Islet precursor cell (in vitro differentiated cells): ENCODE data around the gene UBE2D4.
A peak's percentile ranks its signal among the peaks of the same experiment; 100 is the strongest.
"Not testable (repeated sequence)": the region's sequence is repeated elsewhere in the genome, so short reads cannot be mapped to it uniquely, and the experiment has no call there.

Source experiments
- DNase-seq: peaks from one replicate; pipeline ENCODE4 v3.0.0-alpha.2; 2018

Gene UBE2D4

DNA sequence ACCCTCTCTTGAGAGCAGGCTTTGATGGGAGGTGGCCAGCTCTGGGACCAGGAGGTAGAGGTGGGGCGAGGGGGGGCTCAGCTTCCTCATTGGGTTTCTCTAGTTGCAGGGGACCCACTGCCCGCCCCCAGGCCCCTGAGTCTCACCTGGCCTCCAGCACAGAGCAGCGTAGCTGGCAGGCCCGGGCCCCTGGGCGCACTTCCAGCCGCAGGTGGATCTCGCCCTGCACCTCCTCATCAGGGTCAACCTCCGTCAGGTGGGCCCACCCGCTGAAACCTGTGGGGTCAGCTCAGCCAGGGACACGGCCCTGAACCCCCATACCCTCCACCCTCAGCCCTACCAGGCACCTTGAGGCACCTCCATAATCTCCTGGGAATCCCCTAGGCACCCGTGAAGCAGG is 43.4 kb downstream of the UBE2D4 start:
- not testable (repeated sequence) for DNase-seq

DNA sequence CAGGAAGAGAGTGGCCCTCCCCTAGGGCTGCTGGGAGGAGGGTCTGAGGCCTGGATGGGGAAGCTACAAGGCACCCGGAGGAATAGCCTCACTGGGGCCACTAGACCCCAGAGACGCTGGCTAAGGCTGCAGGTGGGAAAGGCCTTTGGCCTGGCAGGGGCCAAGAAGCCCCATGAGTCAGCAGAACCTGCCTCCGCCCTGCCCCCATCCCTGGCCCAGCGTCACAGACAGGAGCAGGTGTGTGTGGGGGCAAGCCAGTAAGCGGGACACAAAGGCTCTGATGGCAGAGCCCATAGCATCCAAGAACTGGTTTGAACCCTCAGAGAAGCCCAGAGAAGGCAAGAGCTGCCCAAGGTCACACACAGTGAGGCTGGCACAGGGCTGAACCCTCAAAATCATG is 44.5 kb downstream of the UBE2D4 start:
- not testable (repeated sequence) for DNase-seq

DNA sequence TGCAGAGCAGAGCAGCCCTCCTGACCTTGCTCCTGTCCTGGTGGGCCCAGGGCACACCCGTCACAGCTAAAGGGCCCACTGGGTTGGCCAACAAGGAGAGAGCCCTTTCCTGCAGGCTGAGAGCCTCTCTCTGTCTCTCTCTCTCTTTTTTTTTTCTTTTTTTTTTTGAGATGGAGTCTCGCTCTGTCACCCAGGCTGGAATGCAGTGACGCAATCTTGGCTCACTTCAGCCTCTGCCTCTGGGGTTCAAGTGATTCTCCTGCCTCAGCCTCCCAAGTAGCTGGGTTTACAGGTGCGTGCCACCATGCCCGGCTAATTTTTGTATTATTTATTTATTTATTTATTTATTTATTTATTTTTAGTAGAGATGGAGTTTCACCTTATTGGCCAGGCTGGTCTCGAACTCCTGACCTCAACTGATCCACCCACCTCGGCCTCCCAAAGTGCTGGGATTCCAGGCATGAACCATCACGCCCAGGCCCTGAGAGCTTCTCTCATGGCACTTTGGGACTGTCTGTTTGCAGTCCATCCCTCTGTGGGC is 47.9 kb downstream of the UBE2D4 start:
- DNase-seq: not testable (repeated sequence)

DNA sequence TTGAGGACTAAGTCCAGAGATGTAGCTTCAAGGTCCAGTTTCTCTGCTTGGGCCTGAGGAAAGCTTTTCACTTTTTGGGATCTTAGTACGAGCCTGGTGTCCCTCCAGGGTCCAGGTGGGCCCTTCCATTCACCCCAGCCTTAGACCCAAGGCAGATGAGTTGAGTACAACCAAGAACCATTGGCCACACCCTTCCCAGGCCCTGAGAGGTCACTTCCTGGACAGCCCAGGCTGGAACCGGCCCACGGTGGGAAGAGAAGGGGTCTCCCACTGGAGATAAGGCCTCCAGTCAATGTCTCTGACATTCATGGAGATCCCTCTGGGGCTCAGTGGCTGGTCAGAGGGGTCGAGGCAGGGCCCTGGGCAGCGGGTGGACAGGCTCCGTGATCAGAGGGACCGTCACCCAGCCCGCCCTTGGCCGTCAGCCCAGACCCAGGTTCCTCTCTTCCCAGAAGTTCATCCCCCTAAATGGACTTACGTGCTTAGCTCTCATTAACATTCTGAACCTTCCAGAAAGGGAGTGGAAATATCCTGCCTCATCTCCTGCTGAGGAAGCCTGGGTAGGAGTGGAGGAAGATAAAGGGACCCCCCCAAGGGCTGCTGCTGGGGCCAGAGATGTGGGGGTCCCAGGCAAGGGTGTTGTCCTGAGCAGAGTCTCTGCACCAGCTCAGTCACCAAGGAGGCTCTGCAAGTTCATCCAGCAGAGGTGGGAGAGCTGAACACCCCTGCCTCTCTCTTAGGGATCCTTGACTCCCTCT is 48.7 kb downstream of the UBE2D4 start:
- DNase-seq: not testable (repeated sequence)

DNA sequence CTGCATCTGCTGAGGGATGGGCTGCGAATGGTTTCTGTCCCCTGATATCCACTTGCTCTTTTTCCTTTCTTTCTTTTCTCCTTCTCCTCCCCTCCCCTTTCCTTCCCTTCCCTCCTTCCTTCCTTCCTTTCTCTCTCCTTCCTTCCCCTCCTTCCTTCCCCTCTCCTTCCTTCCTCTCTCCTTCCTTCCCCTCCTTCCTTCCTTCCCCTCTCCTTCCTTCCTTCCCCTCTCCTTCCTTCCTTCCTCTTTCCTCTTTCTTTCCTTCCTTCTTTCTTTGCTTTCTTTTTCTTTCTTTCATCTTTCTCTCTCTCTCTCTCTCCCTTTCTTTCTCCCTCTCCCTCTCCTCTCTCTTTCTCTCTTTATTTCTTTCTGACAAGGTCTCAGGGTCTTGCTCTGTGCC is 51.3 kb downstream of the UBE2D4 start:
- DNase-seq: no peak

DNA sequence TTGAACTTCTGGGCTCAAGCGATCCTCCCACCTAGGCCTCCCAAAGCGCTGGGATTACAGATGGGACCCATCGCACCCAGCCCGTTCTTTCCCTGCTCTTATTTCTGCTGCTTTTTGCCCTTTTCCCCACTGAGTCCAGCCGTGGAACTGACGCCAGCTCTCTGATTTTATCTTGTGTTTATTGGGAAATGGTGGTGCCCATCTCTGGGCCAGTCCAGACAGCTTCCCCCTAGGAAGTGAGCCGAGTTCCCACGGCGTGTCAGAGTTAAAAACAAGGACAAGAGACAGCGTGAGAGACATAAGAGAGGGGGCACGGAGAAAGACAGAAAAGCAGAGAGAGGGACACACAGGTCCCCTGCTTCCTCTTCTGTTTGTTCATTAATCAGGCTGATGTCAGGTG is 51.9 kb downstream of the UBE2D4 start:
- DNase-seq: not testable (repeated sequence)

DNA sequence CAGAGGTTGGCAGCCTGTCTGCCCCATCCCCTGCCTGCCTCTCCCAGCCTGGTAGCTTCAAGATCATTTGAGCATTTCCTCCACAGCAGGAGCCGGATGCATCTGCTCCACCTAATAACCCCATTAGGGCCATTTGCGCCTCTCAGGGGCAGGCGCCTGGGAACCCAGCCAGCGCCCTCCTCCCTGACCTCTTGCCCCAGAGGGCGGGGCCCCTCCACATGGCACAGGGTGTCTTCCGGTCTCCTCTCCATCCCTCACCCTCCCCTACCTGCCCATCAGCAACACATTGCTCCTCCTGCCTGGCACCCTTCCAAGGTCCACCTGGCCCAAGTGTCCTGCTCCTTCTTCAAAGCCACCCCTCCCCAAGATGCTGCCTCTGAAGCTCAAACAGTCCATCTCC is 56.6 kb downstream of the UBE2D4 start:
- DNase-seq: not testable (repeated sequence)

DNA sequence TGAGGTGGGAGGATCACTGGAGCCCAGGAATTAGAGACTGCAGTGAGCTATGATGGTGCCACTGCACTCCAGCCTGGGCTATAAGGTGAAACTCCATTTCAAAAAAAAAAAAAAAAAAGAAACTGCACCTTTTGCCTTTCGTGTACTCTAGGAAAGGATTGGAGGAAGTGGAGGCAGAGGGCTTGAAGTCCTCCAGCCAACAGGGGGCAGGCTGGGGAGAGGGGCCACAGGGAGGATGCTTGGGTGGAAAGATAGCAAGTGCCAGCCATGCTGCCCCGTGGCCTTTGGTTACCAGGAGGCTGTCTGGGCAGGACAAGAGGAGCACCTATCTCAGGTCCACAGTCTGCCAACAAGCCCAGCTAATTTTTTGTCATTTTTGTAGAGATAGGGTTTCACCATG is 57.5 kb downstream of the UBE2D4 start:
- not testable (repeated sequence) for DNase-seq

DNA sequence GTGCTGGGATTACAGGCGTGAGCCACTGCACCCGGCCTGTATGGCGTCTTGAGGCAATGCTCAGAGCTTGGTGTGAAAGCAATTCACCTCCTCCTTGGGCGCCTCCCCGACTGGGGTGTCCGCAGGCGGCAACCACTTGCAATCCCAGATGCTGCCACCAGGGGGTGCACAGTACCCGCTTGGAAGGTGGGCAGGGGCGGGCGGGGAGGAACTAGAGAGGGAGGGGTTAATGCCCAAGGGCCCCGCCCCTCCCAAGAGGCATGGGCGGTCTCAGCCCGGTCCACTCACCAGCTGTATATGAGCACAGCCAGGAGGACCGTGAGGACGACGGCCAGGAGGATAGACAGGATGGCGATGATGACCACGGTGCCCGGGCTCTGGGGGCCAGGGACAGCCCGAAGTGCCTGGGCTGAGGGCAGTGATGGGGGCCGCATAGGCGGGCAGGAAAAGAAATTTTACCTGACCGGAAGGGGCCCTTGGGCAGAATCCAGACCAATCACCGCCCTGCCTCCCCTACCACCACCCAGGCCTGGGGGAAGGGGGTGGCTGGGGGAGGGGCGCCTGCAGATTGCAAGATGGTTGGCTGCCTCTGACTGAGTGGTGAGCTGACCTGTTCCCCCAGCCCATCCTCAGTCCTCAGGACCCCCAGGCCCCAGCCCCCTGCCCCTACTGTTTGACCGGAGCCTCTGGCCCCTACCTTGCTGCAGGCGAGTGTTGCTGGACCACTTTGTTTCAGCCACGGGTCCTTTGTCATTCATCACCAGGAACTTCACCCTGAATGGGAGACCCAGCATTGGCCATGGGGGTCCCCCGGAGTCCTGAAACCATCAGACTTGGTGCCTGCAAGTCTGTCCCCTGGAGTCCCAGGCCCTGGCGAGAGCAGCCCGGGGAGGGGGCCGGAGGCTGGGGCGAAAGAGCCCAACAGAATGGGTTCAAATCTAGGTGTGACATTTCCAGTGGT is 59.9 kb downstream of the UBE2D4 start:
- DNase-seq: peak; percentile 90

DNA sequence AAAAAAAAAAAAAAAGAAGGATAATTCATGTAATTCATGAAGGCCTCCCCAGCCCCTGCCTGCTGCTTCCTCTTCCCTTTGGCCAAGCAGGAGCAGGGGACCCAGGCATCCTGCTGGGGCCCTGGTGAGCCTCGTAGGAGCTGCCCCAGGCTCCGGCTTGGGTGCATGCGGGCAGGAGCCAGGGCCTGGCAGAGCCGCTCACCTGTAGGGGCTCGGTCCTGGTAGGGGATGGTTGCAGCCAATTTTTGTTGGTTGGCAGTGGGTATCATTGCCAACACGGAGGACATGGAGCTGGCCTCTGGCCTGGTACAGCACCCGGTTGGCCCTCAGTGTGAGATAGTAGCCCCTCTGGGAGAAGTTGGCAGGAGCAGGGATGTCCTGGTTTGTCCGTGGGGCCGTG is 61.2 kb downstream of the UBE2D4 start:
- DNase-seq: not testable (repeated sequence)

DNA sequence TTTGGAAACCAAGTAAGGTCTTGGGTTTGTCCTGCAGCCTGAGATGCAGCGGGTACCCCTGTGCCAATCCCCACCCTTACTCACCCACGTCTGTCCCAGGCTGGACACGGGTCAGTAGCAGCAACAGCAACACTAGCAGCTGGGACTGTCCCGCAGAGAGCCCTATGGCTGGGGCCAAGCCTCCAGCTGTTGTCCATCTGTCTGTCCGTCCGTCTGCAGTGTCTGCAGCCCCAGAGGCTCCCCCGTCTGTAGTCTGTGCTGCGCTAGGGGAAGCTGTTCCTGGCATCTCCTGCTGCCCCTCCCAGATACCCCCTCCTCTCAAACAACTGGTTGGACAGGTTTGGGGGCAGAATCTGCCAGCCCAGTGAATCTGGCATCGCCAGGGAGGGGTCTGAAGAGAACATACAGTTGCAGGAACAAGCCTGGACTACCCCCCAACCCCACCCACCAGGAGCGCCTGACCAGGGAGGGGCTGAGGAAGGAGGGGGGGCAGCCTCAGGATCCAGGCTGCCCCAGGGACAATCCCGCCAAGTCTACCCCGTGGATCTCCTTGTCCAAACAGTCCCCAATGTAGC is 63.9 kb downstream of the UBE2D4 start:
- not testable (repeated sequence) for DNase-seq

DNA sequence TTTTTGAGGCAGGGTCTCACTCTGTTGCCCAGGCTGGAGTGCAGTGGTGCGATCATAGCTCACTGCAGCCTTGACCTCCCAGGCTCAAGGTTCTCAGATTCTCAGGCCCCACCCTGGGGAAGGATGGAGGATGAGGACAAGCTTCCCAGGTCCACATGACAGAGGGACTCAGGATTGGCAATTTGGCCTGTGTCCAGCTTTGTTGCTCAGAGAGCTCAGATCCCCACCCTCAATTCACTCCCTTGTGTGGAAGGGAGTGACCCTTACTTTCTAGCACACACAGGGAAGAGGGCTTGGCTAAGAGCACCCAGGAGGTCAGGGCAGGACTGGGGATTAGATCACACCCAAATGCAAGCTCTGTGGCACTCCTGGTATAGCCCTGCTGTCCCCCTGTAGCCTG is 64.6 kb downstream of the UBE2D4 start:
- DNase-seq: not testable (repeated sequence)

DNA sequence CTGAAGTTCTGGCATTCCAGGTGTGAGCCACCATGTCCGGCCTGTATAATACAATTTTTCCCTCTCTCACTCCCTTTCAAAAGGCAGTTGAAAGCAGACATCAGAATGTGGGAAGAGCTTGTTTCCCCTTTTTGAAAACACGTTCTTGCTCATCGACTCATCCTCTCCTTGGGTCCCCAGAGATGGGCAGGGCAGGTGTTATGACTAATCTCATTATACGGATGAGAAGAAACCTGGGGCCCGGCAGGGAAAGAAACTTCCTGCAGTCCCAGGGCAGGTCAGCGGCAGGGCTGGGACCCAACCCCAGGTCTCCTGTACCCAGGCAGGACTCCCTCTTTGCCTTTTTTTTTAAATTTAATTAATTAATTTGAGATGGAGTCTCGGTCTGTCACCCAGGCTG is 66.7 kb downstream of the UBE2D4 start:
- DNase-seq: not testable (repeated sequence)

DNA sequence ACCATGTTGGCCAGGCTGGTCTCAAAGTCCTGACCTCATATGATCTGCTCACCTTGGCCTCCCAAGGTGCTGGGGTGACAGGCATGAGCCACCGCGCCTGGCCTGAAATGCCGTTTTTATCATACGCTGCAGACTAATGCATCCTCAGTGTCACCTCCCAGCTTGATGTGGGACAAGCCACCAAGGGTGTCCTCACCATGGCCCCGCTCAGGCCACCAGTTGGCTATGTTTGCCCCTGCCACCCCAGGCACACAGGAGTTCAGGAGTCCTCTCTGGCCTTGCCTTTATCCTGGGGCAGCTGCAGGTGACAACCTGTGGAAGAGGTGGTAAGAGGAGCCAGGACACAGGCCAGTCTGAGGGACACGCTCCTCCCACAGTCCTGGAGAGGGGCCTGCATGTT is 68.4 kb downstream of the UBE2D4 start:
- DNase-seq: not testable (repeated sequence)

DNA sequence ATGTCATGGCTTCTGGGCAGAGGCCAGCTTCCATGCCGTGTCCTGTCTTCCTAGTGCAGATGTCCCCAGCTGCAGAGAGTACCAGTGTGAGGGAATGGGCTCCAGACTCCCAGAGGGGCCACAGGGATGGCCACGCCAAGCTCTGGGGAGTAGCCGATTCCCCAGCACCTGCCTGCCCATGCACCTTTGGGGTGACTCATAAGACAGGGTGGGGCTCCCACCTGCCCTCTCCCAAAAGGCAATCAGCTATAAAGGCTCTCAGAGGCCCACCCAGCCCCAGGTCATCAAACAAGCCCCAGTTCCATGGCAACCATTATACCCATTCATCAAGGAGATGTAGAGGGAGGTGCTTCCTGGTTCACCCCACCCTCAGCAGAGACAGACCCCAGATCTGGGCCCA is 71.3 kb downstream of the UBE2D4 start, which contains the start of gene SPDYE1:
TSS of gene SPDYE1 (plus strand) at position 366 of the 400 bp plus-strand sequence. CDS start 2,053 bp downstream, outside the sequence.
- DNase-seq: not testable (repeated sequence)
